ENCODE data around the gene HEPACAM. TPM values are rescaled to one million over a fixed set of nuclear protein-coding genes. Genes with fewer than 3 reads are reported as not detected.

The HEPACAM gene
- total RNA-seq, 2 experiments from 2014 or later, result not detected

DNA sequence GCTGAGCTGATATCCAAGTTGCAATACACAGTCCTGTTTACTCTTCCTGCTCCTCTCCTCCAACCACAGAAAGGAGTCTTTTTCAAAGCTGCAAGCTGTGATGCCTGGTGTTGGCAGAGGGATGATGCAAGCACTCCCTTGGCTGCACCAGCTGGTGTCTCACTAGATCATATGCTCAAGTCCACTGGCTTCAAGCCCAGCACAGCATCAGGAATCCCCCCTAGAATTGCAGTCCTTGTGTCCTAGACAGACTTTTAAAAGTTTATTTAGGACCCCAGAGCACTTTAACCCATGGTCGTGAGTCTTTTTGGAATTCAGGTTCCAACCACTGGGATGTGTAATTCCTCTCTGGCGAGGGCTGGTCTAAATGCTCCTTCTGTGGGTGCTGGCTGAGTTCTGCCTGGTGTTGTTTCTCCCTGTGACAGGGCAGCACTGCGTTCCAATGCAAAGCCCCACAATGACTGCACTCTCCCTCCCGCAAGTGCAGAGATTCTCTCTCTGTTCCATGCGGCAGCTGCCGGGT lies 18.7 kb downstream of the HEPACAM start:
- POLR2A ChIA-PET, result no interaction called here
- CTCF ChIA-PET, result no interaction called here

DNA sequence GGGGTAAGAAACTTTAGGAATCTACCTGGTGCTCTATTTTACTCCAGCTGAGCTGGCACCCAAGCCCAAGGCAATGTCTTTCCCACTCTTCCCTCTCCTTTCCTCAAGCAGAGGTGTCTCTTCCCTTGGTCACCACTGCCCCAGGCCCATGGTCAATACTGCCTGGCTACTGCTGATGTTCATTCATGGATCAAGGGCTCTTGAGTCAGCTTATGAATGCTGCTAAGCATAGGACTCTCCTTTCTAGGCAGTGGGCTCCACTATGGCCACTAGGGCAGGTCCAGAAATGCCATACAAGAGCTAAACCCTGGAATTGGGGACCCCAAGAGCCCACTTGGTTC lies 19.5 kb downstream of the HEPACAM start:
- CTCF ChIA-PET, result no interaction called here
- POLR2A ChIA-PET, result no interaction called here

GRCh38 chr11:124915541-124916369 lies 20.1 kb downstream of the HEPACAM start:
- ChIA-PET CTCF (no interaction called here), POLR2A (no interaction called here)

DNA sequence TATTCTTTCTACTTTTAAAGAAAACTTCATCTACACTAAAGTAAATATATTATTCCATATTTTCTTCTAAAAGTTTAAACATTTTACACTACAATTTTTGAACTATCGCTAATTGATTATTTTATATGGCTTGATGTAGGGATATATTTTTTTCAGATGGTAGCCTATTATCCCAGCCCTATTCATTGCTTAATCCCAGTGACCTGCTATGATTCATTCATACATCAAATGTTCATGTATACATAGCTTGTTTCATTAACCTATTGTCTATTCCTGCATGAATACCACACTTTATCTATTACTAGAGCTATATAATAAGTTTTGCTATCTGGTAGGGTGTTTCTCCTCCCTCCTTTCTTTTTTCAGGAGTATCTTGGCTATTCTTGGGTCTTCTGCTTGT lies 33.2 kb downstream of the HEPACAM start:
- CTCF ChIA-PET, result no interaction called here
- POLR2A ChIA-PET, result no interaction called here

GRCh38 chr11:124900464-124900863 lies 35.4 kb downstream of the HEPACAM start:
- CTCF ChIA-PET, result no interaction called here

GRCh38 chr11:124899383-124900145 lies 36.3 kb downstream of the HEPACAM start:
- CTCF ChIA-PET, result no interaction called here
- POLR2A ChIA-PET, result interaction anchor here (1.0 kb wide), 1 partner anchor 54 kb away, joined by 3 read pairs; no protein-coding TSS in a partner anchor

More at GRCh38 chr11:124900464-124900863, 35.4 kb downstream of the HEPACAM start:
- POLR2A ChIA-PET, result no interaction called here

- ChIA-PET CTCF (interaction anchor here (0.6 kb wide), 1 partner anchor 62 kb away, joined by 4 read pairs; no protein-coding TSS in a partner anchor), POLR2A (interaction anchor here (1.0 kb wide), 1 partner anchor 55 kb away, joined by 3 read pairs; no protein-coding TSS in a partner anchor)
Measured at GRCh38 chr11:124898711-124899110, 37.1 kb downstream of the HEPACAM start.

DNA sequence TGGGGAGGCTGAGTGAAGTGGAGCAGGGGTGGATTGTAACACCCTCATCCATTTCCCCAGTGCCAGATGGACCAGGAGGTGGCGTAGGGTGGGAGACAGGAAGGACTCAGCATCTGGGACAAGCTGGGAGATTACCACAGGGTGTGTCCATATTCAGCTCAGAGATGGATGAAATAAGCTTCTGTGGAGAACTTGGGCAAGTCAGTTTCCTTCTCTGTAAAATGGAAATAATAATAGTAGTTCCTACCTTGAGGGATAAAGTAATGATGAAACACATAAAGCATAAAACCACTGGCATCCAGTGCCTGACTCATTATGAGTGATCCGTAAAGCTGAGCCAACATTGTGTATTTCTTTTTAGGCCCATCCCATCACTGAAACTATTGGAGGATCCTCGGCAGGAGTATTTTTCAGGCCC lies 37.6 kb downstream of the HEPACAM start:
- POLR2A ChIA-PET, result interaction anchor here (1.0 kb wide), 1 partner anchor 55 kb away, joined by 3 read pairs; no protein-coding TSS in a partner anchor
- CTCF ChIA-PET, result interaction anchor here (0.6 kb wide), 1 partner anchor 62 kb away, joined by 4 read pairs; no protein-coding TSS in a partner anchor

- POLR2A ChIA-PET, result no interaction called here
- CTCF ChIA-PET, result no interaction called here
Measured at GRCh38 chr11:124897674-124898262, 38.1 kb downstream of the HEPACAM start, which contains the start of gene ROBO4. Gene ROBO4, minus strand, starts transcription at chr11:124897865. Its CDS starts 70 bp downstream, at chr11:124897795.

GRCh38 chr11:124896821-124897391 lies 38.9 kb downstream of the HEPACAM start:
- POLR2A ChIA-PET, result no interaction called here
- CTCF ChIA-PET, result interaction anchor here (0.6 kb wide), 1 partner anchor 218 kb away, joined by 3 read pairs; no protein-coding TSS in a partner anchor

DNA sequence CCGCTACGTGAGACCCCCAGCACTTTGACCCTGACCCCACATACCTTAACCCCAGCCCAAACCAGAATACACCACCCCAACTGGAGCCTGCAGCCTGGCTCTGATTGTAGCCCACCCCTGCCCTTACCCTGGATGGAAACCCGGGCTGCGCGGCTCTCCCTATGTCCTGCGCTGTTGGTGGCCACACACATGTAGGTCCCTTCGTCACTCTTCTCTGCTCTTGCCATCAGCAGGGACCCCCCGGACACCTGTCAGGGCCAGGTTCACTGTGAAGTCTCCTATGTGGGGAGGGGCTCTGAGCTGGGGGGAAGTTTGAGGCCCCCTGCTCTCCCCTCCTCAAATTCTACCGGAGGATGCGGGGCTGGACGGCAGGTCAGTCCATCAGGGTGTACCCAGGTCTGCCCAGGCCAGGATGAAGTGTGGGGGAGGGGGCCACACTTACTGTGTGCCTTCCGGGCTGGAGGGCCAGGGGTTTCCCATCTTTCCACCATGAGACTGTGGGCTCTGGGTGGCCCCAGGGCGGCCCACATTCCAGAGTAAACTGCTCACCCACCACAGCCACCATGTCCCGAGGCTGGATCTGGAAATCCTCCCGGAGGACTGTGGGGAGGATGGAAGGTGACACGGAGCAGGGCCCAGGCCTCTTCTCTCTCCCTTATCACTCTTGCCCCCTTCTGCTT lies 39.6 kb downstream of the HEPACAM start:
- ChIA-PET CTCF (interaction anchor here (0.6 kb wide), 1 partner anchor 219 kb away, joined by 3 read pairs; no protein-coding TSS in a partner anchor), POLR2A (no interaction called here)

DNA sequence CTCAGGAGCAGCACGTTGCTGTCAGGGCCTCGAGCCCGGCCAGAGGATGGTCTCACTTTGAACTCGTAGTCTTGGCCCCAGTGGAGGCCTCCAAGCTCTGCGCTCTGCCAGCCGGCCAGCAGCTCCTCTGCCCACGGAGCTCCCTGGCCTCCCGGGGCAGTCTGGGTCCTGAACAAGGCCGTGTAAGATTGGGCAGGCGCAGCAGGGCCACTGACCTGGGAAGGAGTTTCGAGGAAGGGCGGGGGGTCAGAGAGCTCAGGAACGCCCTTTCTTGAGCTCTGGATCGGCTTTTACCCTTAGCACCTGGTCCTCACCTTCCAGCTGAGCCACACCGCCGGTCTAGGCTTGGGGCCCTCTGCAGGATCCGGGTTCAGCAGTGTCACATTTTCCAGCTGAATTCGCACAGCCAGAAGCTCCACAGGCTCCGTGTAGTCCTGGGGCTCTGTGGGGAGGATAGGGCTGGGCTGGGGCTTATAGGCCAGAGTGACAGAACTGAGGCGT lies 40.3 kb downstream of the HEPACAM start:
- ChIA-PET CTCF (no interaction called here), POLR2A (no interaction called here)

DNA sequence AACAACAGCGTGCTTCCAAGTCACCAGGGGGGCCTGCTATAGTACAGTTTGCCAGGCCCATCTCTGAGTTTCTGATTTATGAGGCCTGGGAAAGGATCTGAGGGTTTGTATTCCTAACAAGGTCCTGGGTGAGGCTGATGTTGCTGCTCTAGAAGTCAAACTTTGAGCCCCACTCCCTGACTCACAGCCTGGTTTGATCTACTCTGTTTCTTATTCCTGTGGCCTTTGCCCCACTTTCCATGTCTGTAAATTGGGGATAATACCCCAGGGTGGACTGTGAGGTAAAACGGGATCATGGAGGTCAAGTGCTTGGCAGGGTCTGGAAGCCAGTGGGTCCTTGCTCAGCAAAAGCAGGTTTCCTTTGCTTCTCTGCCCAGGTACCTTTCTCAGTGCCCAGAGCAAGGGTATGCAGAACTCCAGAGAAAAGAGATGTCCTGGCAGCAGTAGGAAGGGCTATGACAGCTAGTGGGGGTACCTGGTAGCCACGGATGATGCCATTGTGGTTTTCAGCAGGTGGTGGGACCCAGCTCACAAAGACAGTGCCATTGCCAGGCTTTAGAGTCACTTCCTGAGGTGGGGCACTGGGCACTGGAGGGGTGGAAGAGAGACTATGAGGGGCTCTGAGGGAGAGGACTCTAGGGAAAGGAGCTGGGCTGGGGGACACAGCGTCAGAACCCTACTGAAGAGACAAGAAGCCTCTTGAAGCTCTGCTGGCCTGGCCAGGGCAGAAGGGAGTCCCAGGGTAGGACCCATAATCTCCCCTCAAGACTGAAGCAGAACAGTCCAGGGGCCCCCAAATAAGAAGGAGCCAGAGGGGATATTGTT lies 41.0 kb downstream of the HEPACAM start:
- CTCF ChIA-PET, result no interaction called here
- POLR2A ChIA-PET, result no interaction called here

DNA sequence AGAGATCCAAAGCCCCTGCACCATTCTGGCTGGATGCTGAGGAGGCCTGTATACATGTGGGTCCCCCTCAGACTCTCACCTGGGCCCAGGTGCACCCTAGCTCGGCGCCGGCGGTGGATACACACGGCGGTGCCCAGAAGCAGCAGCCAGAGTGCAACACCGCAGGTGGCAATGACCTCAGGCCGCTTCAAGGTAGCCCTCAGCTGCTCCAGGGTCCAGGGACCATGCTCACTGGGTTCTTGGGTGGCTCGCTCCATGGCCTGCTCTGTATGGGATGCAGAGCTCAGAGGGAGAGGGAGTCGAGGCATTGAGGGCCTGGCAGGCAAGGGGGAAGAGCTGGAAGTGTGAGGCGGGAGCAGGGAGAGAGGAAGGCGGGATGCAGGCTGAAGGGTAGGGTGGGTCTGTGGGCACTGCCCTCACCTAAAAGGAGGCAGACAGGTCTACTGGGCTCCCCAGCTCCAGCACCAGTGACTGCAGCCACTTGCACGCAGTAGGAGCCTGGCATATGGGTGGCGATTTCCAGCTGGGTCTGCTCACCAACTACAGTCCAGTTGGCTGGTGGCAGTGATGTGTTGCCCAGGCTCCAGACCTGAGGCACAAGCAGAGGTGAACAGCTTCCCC lies 42.0 kb downstream of the HEPACAM start:
- POLR2A ChIA-PET, result no interaction called here
- CTCF ChIA-PET, result no interaction called here

GRCh38 chr11:124892750-124893454 lies 42.9 kb downstream of the HEPACAM start:
- CTCF ChIA-PET, result no interaction called here
- POLR2A ChIA-PET, result no interaction called here

DNA sequence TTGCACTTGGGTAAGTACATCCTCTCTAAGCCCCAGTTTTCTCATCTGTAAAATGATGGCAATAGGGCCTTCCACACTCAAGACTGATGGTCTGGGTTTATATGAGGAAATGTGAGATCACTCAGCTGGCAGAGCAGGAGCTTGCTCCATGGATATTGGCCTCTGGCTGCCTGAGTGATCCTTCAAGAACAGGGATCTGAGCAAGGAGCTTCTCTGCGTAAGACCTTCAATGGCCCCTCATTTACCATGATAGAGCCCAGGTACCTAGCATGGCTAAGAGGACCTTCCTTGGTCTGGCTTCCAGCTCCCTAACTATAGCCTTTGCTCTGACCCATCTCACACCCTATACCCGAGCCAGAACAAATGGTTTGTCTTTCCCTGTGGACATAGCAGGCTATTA lies 43.7 kb downstream of the HEPACAM start:
- ChIA-PET POLR2A (no interaction called here), CTCF (no interaction called here)

GRCh38 chr11:124891373-124891861 lies 44.4 kb downstream of the HEPACAM start:
- ChIA-PET CTCF (no interaction called here), POLR2A (no interaction called here)
